ENCODE data around the gene BRD7.

The BRD7 gene

DNA sequence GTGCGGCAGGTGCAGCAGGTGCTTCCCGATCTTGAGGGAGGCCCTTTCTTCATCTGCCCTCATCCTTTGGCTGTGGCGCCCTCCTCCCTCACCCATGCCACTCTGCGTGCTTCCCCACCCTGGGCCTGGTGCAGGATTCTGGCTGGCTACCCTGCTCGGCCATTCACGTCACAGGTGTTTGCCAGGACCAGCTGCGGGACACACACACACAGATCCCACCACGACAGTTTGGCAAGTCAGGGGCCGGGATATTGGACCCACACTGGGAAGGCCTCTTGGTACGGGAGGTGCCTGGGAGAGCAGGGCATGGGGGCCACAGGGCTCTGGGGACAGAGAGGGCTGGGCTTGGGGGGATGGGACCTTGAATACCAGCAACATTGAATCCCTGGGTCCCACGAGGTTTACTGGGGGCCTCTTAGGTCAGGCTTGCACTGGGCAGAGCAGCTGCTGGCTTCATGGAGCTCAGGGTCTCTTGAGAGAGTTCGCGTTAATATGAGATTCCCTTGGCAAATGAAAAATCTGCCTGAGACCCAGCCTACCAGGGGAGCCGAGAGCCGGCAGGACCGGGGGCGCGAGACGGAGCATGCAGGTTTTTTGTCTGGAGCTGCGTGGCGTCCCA, 87.3 kb downstream of the BRD7 start:
- Histone ChIP-seq H3K36me3 (ENCODE audit: insufficient read depth, low read length) (no peaks in the 10 kb centered on the region), H3K9me3 (ENCODE audit: control insufficient read depth, insufficient read depth, low read length) (peaks cover 2% of the 10 kb centered on the region; the same call in 1 of the 2 replicates), H3K9ac (ENCODE audit: low read depth, low read length) (no peak overlapping the region), H3K4me1 (ENCODE audit: insufficient read depth, low read length) (0 out of 2 replicates have a peak, but pooled peaks cover 4% of the 10 kb centered on the region)

DNA sequence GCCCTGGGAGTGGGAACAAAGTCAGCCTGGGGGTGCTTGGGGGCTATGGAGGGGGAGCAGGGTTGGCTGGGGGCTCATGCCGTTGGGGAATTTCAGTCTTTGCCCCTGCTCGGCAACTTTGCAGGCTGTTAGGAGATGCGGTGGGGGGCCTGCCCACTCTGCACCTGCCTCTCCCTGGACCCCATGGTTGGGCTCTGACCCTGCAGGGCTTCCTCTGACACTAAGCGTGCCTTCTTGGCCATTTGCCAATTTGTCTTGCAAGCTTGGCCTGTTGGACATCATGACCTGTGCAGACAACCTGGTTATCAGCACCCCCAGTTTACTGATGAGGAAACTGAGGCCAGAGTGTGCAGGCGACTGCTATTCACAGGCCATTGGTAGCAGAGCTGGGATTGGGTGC, 87.9 kb downstream of the BRD7 start:
- Histone ChIP-seq H3K9ac (ENCODE audit: low read depth, low read length) (no peak overlapping the region), H3K4me1 (ENCODE audit: insufficient read depth, low read length) (0 out of 2 replicates have a peak, but pooled peaks cover 4% of the 10 kb centered on the region), H3K36me3 (ENCODE audit: insufficient read depth, low read length) (no peaks in the 10 kb centered on the region), H3K9me3 (ENCODE audit: control insufficient read depth, insufficient read depth, low read length) (no peaks in the 10 kb centered on the region)

DNA sequence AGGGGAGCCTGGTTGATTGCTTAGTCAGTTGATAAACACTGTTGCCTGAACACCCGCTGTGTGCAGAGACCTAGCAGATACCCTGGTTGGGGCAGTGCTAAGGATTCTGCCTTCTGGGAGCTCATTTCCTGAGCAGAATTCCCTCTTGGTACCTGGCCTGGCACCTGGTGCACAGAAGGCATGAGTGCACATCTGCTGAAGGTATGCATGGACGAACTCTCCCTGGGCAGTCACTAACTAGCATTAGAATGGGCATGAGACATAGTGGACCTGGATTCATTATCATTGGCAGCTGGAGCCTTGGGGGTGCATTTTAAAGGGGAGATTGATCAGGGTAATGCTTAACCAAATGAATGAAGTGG, 89.3 kb downstream of the BRD7 start:
- Histone ChIP-seq H3K9ac (ENCODE audit: low read depth, low read length) (no peak overlapping the region), H3K9me3 (ENCODE audit: control insufficient read depth, insufficient read depth, low read length) (no peaks in the 10 kb centered on the region), H3K36me3 (ENCODE audit: insufficient read depth, low read length) (no peaks in the 10 kb centered on the region), H3K4me1 (ENCODE audit: insufficient read depth, low read length) (0 out of 2 replicates have a peak, but pooled peaks cover 4% of the 10 kb centered on the region)

DNA sequence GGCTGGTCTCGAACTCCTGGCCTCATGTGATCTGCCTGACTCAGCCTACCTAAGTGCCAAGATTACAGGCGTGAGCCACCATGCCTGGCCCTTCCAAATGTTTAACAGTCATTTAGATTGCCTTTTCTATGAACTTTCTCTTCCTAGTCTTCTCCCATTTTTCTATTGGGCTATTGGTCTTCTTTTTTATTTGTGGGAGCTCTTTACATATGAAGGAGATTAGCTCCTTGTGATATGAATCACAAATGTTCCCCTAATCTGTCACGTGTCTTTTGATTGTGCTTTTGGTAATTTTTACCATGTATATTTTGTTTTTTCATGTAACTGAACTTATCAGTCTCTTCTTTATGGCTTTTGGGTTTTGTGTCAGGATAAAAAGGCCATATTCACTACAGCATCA, 90.5 kb downstream of the BRD7 start:
- Histone ChIP-seq H3K36me3 (ENCODE audit: insufficient read depth, low read length) (no peaks in the 10 kb centered on the region), H3K9ac (ENCODE audit: low read depth, low read length) (no peak overlapping the region), H3K4me1 (ENCODE audit: insufficient read depth, low read length) (0 out of 2 replicates have a peak, but pooled peaks cover 4% of the 10 kb centered on the region), H3K9me3 (ENCODE audit: control insufficient read depth, insufficient read depth, low read length) (no peaks in the 10 kb centered on the region)

DNA sequence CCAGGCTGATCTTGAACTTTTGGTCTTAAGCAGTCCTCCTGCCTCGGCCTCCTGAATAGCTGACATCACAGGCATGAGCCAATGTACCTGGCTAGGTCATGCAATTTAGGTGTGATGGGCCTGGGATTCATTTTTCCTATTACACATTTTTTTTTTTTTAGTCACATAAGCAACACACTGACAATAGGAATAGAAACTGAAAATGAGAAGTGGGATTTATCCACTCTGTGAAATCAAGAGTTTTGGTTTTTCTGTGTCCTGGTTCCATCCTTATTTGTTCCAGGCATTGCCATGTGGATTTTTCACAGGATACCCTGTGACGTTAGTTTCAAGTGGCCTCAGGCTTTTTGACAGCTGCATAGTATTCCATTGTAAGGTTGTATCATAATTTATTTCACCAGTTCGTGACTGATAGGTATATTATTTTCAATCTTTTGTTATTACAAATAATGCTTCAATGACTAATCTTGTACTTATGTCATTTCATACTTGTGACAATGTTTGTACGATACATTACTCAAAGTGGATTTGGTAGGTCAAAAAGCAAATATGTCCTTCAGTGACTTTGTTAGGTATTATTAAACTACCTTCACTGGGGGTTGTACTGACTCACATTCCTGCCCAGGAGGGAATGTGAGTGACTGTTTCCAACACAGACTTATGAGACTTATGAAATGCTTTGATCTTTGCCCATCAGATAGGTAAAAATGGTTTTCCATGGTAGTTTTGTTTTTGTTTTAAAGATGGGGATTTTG, 91.8 kb downstream of the BRD7 start:
- Histone ChIP-seq H3K9ac (ENCODE audit: low read depth, low read length) (no peak overlapping the region), H3K9me3 (ENCODE audit: control insufficient read depth, insufficient read depth, low read length) (no peaks in the 10 kb centered on the region), H3K4me1 (ENCODE audit: insufficient read depth, low read length) (0 out of 2 replicates have a peak, but pooled peaks cover 3% of the 10 kb centered on the region), H3K36me3 (ENCODE audit: insufficient read depth, low read length) (no peaks in the 10 kb centered on the region)

DNA sequence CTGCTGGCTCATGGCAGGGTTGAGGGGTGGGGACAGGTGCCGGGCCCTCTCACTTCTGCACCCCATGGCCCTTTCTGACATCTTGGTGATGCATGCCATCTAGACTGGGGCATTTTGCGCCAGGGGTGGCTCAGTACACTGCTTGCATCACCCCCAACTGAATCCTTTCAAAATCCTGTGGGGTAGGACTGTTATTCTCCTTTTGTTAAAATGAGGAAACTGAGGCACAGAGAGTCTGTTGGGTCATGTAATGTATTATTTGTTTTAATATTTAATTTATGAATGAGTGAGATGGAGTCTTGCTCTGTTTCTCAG, 92.5 kb downstream of the BRD7 start:
- 0 out of 2 replicates have a peak, but pooled peaks cover 3% of the 10 kb centered on the region for H3K4me1 ChIP-seq (ENCODE audit: insufficient read depth, low read length)
- no peaks in the 10 kb centered on the region for H3K36me3 ChIP-seq (ENCODE audit: insufficient read depth, low read length)
- H3K9me3 ChIP-seq (ENCODE audit: control insufficient read depth, insufficient read depth, low read length): no peaks in the 10 kb centered on the region
- no peak overlapping the region for H3K9ac ChIP-seq (ENCODE audit: low read depth, low read length)

DNA sequence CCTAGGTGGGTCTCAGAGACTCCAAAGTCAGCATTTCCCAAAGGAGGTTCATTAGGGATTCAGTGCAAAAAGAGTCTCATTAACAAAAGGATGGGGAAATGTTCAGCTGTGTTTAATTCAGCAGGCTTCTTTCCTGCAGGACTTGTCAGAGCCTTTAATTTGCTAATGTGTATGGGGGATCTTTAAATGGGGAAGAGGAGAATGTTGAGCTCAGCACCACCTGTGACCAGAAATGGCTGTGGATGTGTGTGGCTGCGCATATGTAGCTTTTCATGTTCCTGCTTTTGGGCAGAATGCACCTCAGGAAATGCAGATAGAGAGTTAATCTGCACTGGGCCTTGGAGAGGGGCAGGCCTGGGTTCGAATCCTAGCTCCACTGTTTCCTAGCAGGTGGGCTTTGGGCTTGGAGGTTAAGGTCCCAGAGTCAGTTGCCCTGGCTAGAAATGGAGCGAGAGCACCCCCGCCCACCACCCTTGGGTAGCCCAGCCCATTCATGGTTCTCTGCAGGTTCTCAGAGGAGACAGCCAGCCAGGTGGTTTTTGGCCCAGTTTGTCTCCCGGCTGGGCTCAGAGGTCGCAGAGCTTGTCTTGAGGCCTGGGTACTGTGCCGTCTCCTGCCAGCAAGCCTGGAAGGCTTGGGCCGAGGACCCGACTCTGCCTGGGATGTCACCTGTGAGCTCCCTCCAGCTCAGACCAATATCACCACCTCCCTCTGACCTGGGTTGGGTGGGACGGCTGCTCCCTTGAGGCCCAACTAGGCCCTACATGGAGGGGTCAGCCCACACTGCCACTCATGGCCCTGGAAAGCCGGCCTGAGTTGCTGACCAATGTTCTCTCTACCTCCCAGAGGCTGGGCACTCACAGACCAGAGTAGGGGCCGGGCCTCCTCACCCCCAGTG, 93.1 kb downstream of the BRD7 start:
- no peaks in the 10 kb centered on the region for H3K36me3 ChIP-seq (ENCODE audit: insufficient read depth, low read length)
- 0 out of 2 replicates have a peak, but pooled peaks cover 3% of the 10 kb centered on the region for H3K4me1 ChIP-seq (ENCODE audit: insufficient read depth, low read length)
- H3K9ac ChIP-seq (ENCODE audit: low read depth, low read length): no peak overlapping the region
- no peaks in the 10 kb centered on the region for H3K9me3 ChIP-seq (ENCODE audit: control insufficient read depth, insufficient read depth, low read length)

DNA sequence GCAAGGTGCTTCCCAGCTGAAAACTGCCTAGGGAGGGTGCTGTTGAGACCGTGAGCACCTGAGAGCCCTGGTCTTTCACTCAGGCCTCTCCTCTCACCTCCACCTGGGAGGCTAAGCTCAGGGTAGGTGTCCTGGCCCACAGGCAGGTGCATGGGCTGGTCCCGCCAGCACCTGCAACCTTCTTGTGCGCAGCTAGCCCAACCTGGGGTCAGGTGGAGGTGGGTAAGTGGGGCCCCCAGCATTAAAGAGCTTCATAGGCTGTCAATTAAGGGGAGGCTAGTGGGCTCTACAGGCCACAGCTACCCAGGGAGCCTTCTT, 93.7 kb downstream of the BRD7 start:
- Histone ChIP-seq H3K9ac (ENCODE audit: low read depth, low read length) (no peak overlapping the region), H3K36me3 (ENCODE audit: insufficient read depth, low read length) (no peaks in the 10 kb centered on the region), H3K4me1 (ENCODE audit: insufficient read depth, low read length) (0 out of 2 replicates have a peak, but pooled peaks cover 3% of the 10 kb centered on the region), H3K9me3 (ENCODE audit: control insufficient read depth, insufficient read depth, low read length) (no peaks in the 10 kb centered on the region)

DNA sequence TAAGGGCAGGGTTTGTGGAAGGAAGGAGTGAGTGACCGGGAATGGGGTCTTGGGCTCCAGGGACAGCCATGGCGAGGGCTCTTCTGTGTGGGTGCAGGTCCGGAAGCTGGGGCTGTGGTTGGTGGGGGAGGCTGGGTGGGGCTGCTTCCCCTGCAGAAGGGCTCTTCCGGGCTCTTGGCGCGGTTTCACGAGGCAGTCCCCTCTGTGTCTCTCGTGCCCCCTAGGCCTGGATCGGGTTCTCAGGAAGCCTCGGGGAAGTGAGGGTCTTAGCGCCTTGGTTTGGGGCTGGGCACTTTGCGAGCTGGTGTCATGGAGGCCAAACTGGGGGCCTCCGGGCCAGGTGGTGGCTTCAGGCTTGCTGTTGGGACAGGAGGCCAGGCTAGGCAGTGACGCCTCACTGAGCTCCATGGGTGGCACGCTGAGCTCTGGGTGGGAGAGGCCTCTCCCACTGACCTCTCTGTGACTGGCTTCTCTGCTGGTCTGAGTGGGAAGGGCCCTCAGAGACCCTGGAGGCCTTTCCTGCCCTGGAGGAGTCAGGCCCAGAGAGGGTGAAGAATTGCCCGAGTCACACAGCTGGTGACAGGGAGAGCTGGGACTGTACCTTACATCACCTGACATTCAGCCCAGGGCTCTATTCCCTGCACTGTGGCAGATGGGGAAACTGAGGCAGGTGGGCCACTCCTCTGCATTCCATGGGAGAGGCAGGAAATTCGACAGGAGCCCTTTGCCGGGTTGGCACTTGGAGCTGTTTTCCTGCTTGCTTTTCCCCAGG, 94.3 kb downstream of the BRD7 start:
- Histone ChIP-seq H3K4me1 (ENCODE audit: insufficient read depth, low read length) (0 out of 2 replicates have a peak, but pooled peaks cover 3% of the 10 kb centered on the region), H3K9ac (ENCODE audit: low read depth, low read length) (no peak overlapping the region), H3K9me3 (ENCODE audit: control insufficient read depth, insufficient read depth, low read length) (no peaks in the 10 kb centered on the region), H3K36me3 (ENCODE audit: insufficient read depth, low read length) (no peaks in the 10 kb centered on the region)

DNA sequence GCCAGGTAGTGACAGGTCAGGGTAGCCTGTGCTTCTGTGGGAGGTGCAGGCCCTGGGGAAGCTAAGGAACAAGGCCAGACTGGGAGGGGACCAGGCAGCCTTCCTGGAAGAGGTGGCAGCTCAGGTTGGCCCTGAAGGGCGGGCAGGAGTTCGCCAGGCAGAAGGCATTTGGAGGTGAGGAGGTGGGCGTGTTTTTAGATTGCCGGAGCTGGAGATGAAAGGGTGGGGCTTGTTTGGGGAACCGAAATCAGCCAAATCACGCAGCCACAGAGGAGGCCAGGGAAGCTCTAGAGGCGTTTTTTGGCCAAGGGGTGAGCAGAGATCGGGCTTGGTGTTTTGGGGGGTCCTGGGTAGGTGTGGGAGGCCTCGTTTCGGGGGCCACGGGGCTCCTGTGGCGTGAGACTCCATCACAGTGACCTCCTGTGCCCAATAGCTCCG, 94.9 kb downstream of the BRD7 start:
- Histone ChIP-seq H3K9ac (ENCODE audit: low read depth, low read length) (no peak overlapping the region), H3K4me1 (ENCODE audit: insufficient read depth, low read length) (0 out of 2 replicates have a peak, but pooled peaks cover 3% of the 10 kb centered on the region), H3K36me3 (ENCODE audit: insufficient read depth, low read length) (no peaks in the 10 kb centered on the region), H3K9me3 (ENCODE audit: control insufficient read depth, insufficient read depth, low read length) (no peaks in the 10 kb centered on the region)

DNA sequence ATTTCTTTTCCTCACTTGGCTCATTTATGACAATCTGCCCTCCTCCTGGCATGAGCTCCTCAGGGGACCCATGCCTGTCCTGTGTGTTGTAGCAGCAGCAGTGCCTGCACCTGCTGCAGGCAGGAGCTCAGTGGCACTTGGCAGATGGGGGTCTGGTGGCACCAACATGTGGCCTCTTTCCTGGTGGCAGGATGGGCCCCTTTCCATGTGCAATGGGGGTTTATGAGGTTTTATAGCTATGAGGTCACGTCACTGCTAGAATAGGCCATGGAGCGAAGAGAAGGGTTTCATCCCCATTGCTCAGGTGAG, 95.5 kb downstream of the BRD7 start:
- 0 out of 2 replicates have a peak, but pooled peaks cover 3% of the 10 kb centered on the region for H3K4me1 ChIP-seq (ENCODE audit: insufficient read depth, low read length)
- H3K9ac ChIP-seq (ENCODE audit: low read depth, low read length): no peak overlapping the region
- H3K36me3 ChIP-seq (ENCODE audit: insufficient read depth, low read length): no peaks in the 10 kb centered on the region
- no peaks in the 10 kb centered on the region for H3K9me3 ChIP-seq (ENCODE audit: control insufficient read depth, insufficient read depth, low read length)

DNA sequence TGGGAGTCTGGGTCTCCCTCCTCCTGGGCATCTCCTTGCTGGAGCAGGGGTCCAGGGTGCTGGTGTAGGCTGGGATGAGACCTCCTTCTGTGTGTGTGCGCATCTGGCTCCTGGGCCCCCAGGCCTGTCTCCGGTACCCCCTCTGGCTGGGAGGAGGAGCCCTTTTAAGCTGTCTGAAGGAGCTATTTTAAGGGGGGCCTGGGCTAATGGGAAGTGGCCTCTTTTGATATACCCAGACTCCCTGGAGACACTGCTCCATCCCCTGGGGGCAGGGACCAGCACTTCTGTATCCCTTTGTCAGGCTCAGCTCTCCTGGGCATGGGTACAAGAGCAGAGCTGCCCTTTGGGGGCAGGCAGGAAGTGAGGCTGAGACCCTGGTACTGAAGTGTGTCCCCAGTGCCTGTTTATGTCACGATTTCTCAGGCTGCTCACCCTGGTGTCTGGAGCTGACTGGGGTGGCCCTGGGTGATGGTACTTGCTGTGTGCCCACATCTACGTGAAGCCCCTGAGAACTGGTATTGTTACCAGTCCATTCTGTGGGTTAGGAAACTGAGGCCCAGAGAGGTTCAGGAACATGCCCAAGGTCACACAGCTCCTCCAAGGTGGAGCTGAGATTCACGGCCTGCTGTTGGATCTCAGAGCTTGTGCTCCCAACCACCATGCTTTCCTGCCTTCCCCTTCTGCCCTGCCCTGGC, 96.0 kb downstream of the BRD7 start:
- Histone ChIP-seq H3K4me1 (ENCODE audit: insufficient read depth, low read length) (peaks cover 3% of the 10 kb centered on the region; the same call in 1 of the 2 replicates), H3K9ac (ENCODE audit: low read depth, low read length) (no peak overlapping the region), H3K9me3 (ENCODE audit: control insufficient read depth, insufficient read depth, low read length) (no peaks in the 10 kb centered on the region), H3K36me3 (ENCODE audit: insufficient read depth, low read length) (no peaks in the 10 kb centered on the region)

DNA sequence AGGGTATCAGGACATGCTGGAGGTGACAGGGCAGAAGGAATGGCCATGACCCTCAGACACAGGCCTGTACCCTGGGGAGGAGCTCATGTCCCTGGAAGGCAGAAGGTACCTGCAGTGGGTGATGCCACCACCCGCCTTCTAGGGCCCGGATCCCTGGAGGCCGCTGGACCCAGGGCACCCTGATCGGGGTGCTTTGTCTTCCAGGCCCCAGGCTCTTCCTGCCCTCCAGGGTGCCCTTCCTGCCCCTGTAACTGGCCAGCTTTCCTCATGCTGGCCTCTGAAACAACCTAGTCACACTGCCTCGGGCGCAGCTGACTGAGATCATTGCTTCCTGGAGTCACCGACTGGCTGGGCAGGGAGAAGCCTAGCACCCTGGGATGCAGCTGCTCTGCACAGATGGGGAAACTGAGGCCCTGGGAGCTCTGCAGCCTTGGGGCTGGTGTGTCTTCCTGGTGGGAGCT, 96.6 kb downstream of the BRD7 start:
- Histone ChIP-seq H3K9ac (ENCODE audit: low read depth, low read length) (no peak overlapping the region), H3K4me1 (ENCODE audit: insufficient read depth, low read length) (peaks cover 9% of the 10 kb centered on the region), H3K36me3 (ENCODE audit: insufficient read depth, low read length) (no peaks in the 10 kb centered on the region), H3K9me3 (ENCODE audit: control insufficient read depth, insufficient read depth, low read length) (no peaks in the 10 kb centered on the region)

Measured in ES-I3 (cell line).